ENCODE measurements around the gene STK32B.
"Not testable (repeated sequence)": the region's sequence is repeated elsewhere in the genome, so short reads cannot be mapped to it uniquely, and the experiment has no call there.

Gene STK32B

DNA sequence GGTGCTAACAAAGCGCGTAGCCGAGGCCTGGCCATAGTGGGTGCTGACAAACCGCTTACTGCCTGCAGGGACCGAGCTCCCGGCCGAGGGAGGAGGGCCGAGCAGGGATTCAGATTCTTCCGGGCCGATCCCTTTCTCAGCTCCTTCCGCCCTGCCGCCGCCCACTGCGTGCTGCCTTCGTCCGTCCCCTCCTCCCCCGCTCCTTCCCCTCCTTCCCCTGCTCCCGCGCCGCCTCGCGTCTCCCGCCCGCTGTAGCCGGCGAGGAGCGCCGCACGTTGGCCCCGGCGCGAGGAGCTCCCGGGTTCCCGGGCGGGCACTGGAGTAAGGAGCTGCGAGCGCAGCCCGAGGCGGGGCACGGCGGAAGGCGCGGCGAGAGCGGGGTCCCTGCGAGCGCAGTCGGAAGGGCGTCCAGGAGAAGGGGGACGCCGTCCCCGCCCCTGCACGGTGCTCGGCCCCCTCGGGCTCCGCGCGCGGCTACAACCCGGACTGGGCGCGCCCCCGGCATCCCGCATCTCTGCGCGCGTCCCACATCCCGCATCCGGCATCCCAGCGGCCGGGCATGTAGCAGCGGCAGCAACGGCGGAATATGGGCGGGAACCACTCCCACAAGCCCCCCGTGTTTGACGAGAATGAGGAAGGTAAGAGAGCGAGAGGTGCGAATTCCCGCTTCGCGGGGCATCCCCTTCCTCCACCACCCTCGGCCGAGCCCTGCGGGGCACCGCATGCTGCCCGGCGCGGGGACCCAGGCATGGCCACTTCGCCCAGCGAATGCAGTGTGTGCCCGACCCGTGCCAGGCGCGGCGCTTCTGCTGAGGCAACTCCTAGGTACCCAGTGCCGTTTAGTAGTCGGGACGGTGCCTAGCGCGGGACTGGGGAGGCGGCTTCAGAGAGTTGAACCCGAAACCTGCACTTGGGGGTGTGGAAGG is at the start of gene STK32B:
Gene STK32B (plus strand): TSS at position 203 of the 926 bp plus-strand sequence.
- DNase-seq (ENCODE audit: low spot score) = peak; percentile 81

DNA sequence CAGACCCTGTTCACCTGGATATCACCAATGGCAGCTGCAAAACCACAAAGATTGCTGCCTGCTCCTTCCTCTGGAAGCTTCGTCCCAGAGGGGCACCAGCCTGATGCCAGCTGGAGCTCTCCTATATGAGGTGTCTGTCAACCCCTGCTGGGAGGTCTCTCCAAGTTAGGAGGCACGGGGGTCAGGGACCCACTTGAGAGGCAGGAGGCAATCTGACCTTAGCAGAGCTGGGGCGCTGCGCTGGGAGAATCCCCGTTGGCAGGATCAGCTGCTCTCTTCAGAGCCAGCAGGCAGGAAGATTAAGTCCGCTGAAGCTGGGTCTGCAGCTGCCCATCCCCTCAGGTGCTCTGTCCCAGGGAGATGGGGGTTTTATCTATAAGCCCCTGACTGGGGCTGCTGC is 49.6 kb upstream of the STK32B start:
- not testable (repeated sequence) for DNase-seq (ENCODE audit: low spot score)

DNA sequence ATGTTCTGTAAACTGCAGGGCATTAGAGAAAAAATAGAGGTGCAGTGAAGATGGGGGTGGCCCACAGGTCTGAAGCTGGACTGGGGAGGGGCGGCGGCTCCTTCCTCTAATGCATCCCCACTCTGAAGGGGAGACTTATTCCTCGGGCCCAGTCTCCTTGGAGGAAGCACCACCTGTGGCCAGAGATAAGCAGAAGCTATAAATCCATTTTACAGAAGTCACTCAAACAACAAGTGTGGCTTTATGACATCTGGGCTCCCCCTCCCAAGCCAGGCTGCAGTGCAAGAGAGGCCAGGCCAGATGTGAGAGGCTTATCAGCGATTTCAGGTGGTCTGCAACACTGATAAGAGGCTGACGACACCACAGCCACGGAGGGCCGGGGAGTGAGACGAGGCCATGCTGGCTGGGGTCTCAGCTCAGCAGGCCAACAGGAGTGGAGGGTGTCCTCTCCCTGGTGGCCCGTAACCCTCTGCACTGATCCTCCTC is 47.9 kb upstream of the STK32B start:
- DNase-seq (ENCODE audit: low spot score) = no peak

DNA sequence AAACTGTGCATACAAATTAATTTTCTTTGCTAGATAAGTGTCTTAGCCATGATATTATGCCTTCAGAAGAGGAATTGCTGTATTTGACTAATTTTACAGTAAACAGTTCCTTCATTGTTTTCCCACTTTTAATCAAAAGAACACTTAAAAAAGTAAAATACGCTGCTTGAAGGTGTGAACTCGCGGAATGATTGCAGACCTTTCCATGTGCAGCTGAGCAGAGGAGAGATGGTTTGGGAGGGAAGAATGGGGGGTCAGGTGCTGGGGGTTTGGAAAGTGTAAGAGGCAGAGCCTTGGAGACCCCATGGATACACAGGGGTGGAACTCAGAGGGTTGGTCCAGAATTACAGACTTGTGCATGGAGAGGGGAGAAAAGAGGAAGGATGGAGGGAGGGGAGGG is 47.4 kb upstream of the STK32B start:
- no peak for DNase-seq (ENCODE audit: low spot score)

DNA sequence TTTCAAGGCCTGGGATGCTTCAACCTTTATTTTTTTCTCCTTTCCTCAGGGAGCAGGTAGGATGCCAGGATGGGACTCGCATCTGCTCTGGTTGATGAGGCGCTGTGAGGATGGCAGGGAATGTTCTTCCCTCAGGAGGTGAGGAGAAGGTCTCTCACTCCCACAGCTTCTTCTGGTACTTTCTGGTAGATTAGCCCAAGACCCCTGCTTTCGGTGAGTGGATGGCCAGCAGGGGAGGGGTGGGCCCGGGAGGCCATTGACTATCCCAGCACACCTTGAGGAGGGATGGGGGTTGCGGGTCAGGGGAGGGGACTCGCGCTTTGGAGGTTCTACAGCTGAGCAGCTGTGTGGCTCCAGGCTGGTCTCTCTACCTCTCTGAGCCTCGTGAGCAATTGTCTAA is 46.8 kb upstream of the STK32B start:
- no peak for DNase-seq (ENCODE audit: low spot score)

DNA sequence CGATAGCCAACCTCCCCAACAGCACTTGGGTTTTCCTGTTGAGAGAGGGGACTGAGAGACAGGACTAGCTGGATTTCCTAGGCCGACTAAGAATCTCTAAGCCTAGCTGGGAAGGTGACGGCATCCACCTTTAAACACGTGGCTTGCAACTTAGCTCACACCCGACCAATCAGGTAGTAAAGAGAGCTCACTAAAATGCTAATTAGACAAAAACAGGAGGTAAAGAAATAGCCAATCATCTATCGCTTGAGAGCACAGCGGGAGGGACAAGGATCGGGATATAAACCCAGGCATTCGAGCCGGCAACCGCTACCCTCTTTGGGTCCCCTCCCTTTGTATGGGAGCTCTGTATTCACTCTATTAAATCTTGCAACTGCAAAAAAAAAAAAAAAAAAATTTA is 44.3 kb upstream of the STK32B start:
- not testable (repeated sequence) for DNase-seq (ENCODE audit: low spot score)

DNA sequence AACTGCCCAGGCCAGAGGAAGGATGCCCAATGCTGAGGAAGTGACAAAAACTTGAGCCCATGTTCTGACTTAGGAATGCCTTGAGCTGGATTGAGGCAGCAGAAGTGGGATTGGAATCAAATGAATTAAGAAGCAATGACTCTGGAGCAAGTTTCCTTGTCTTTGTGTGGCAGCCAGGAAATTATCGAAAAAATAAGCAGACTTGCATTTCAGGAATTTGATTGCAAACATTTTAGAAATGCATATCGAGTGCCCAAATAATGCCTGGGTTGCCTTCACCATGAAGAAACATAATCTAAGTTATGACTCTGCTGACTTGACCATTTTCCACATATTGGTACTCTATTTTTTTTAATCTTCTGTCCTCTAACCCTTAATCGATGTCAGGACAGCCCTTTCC is 41.5 kb upstream of the STK32B start:
- DNase-seq (ENCODE audit: low spot score) = no peak

DNA sequence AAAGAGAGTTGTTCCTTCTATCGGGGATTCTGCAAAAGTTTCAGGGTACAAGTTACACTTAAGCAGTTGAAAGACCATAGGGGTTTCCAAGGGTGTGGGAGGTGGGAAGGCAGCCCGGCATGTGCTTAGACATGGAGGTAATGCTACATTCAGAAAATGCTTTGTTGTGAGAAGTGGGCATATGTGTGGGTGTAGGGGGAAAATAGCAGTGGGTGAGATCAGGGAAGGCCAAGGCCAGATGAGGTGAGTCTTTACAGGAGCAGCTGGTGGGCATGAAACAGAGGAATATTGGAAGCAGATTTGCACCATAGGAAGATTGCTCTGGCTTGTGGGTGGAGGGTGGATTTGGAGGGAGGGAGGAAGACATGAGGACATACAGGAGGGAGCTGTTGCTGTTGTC is 40.3 kb upstream of the STK32B start:
- no peak for DNase-seq (ENCODE audit: low spot score)

DNA sequence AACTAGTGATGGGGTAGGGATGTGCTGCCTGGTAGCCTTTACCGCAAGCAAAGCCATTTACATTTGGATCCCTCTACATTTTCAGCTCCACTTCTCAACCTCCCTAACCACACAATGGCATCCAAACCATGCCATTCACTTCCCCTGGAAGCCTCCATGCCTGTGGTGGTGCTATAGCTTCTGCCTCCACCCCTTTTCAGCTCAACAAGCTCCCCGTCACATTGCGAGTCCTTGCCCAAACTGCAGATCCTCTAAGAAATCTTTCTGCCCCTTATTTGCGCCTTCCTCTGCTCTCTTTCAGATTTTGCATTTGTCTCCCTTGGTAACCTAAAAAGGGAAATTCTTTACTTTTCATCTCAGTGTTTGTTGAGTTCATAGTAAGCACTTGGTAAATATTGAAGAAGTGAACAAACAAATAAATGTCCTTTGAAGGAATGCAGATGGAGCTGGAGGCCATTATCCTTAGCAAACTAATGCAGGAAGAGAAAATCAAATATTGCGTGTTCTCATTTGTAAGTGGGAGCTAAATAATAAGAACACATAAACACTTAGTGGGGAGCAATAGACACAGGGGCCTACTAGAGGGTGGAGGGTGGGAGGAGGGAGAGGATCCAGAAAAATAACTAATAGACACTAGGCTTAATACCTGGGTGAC is 38.9 kb upstream of the STK32B start:
- DNase-seq (ENCODE audit: low spot score) = no peak

DNA sequence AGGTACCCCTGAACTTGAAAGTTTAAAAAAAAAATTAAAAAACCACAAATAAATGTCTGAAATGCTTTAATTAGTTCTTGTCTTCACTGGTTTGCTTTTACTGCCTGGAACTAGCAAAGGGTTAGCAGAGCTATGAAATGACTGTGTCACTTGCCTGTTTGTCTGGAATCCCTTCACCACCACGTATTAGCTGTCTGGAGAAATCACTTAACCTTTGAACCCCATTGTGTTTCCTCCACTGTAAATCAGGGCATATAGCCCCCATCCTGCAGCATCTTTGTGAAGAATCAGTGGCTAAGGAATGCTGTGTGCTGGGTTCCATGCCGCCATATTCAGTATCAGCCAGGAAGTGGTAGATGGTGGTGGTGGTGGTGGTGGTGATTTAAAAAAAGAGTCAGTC is 38.3 kb upstream of the STK32B start:
- DNase-seq (ENCODE audit: low spot score) = no peak

DNA sequence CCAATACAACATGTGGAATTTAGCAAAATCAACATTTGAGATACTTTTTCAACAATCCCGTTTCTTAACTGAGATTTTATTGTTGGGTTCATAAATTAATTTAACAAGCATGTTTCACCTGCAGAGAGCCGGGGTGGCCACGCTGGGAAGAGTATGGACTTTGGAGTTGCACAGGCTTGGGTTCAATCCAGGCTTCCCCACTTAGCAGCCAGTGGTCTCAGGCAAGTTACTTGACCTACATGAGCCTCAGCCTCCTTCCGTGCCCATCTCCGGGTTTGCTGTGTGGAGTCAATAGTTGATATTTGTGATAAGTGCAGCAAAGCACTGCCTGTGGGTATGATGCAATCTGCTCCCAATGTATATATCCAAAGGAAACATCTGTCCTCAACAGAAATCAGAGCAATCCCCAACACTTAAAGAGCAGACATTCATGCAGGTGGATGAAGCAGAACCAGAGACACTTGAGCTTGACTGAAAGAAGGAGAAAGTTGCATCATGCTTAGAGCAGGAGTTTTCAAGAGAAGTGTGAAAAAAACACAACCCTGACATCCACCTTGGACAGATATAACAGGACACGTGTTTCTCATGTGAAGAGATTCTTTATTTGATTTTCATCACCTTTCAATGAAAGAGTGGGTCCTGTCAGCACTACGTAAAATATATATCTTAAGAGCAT is 37.1 kb upstream of the STK32B start:
- DNase-seq (ENCODE audit: low spot score) = no peak

DNA sequence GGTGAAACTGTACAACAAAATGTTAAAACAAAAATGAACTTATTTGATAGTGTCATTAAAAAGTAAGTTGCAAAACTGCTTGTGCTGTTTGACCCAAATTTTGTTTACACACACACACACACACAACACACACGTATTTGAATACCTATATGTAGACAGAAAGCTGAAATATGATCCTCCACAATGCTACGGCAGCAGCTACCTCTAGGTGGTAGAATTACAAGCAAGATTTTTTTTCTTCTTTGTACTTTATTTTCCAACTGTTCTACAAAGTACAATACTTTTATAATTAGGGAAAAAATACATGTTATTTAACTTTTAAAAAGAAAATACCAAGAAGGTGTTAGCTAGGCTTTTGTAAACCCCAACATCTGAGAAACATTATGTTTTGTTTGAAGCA is 33.2 kb upstream of the STK32B start:
- DNase-seq (ENCODE audit: low spot score) = no peak

DNA sequence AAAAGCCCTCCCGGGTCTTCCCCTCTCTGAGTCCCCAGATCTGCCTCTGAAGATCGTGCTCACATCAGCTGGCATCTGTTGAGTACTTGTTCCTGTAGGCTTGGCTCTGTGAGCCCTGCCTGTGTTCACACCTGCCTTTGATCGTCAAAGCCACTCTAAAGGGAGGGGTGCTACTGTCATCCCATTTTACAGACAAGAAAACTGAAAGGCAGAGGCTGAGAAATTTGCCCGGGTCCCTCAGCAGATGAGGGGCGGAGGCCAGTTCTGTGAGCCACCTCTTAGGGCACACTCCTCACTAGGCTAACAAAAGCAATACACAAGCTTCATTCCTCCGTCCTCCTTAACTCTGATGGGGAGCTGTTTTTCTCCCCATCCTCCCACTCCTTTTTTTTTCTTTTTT is 32.7 kb upstream of the STK32B start:
- no peak for DNase-seq (ENCODE audit: low spot score)

DNA sequence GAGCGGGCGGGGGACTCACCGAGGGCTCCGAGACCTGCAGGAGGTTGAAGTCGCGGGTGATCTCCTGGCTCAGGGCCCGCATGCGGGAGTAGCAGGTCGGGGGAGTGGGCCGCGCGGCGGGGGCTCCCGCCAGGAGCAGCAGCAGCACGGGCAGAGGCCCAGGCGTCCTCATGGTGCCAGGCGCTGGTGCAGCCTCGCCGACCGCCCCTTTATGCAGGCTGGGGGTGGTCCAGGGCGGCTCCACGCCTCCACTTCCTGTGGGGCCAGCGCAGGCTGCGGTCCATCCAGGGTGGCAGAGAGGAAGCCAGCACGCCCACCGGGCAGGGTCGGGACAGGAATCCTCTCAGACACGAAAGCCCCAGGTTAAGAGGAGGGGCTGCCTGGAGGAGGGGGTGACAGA is 32.0 kb upstream of the STK32B start, which contains the start of gene CYTL1:
Gene CYTL1 (minus strand): TSS at position 185 of the 400 bp plus-strand sequence. CDS start 13 bp downstream, at position 172.
- no peak for DNase-seq (ENCODE audit: low spot score)

DNA sequence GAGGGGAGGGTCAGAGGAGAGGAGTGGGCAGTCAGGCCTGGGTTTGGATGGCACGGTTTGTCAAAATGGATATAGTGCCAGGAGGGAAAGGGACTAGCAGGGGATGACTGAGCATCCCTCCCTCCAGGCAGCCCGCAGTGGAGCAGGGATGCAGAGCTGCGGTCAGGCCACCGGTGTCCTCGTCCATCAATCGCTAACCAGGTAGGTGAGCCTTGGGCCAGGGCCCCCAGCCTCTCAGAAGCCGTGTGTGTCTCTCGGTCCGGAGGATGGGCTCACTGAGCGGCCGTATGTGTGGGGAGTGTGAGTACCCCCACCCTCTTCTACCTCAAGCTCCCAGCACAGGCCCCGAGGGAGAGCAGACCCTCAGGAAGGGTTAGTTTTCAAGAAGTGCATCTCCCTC is 31.5 kb upstream of the STK32B start:
- DNase-seq (ENCODE audit: low spot score) = no peak

DNA sequence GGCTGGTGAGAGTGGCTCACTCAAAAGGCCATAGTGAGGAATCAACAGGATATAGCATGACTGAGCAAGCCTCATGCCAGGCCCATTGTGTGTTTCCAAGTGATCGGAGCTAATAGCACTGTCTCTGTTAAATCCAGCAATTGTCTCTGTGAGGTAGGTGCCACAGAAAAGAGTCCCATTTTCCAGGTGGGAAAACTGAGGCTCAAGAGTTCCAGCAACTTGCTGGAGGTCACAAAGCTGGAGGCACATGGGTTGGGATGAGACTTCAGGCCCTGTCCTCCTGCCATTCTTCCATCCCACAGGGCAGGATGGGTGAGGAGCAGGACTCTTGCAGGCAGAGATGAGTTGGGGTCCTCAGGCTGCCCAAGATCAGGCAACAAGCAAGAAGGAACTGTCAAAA is 30.9 kb upstream of the STK32B start:
- no peak for DNase-seq (ENCODE audit: low spot score)

DNA sequence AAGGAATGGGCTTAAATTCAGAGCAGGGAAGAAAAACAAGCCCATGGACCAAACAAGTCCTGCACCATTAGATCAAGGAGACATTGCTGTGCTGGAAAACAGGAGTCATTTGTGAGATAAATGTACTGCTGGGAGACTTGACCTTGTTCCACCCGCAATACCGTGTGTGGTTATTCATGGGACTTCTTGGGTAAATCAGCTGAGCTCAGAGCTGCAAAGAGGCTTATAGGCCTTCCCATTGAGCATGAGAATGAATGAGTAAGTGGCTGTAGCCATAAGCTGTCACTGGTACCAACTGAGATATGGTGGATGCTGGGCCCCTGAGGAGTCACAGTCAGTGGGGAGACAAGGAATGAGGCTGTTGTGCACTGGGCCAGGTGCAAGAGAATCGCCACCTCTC is 29.7 kb upstream of the STK32B start:
- no peak for DNase-seq (ENCODE audit: low spot score)

DNA sequence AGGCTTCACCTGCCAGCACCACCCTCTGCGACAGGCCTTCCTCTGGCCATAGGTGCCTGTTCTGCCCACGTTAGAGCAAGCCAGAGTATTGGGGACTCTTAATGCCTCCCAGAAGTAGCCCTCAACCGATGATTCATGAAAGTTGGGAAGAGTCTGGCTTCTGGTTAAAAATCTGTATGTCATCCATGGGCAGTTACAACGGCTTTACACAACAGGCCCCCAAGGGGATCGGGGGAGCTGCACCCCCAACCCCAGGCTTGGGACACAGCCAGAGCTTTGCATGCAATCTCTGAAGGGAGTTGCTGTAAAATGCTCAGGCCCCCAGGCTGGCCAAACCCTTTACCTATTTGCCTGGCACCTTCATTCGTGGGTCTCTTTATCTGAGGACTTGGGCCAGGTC is 26.6 kb upstream of the STK32B start:
- no peak for DNase-seq (ENCODE audit: low spot score)

DNA sequence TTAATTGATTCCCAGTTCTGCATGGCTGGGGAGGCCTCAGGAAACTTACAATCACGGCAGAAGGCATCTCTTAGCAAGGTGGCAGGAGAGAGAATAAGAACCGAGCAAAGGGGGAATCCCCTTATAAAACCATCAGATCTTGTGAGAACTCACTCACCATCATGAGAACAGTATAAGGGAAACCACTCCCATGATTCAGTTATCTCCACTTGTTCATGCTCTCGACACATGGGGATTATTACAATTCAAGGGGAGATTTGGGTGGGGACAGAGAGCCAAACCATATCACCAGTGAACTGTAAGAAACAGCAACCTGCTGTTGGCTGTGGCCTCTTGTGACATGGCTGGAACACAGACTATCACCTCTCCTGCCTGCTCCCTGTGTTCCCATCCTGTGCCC is 24.9 kb upstream of the STK32B start:
- DNase-seq (ENCODE audit: low spot score) = no peak

DNA sequence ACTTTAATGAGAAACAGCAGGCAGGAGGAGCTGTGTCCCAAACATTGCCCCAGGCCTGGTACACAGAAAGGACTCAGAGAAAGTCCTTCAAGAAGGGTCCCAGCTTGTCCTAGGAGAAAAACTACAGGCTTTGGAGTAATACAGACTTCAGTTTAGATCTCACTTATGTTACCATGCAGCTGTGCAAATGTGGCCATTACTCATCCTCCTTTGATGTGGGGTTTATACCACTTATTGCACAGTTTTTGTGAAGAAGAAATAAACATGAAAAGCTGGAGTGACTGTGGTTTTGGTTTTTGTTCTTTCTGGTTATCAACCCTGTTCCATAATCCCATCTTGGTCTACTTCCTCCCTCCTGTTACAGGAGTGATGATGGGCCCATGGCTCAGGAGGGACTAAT is 23.9 kb upstream of the STK32B start:
- DNase-seq (ENCODE audit: low spot score) = no peak

DNA sequence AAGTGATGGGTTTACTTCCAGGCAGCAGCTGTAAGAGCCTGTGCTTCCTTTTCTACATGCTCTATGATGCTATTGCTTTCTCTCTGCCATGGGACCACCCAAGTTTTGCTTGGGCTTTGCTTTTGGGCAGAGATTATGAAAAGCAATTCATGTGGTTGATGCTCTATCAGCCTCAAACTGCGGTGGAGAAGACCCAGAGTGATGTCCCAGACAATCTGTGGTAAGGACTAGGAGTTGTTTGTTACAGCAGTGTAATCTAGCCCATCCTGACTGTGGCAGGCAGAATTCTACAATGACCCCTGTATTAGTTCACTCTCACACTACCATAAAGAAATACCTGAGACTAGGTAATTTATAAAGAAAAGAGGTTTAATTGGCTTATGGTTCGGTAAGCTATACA is 22.8 kb upstream of the STK32B start:
- no peak for DNase-seq (ENCODE audit: low spot score)

DNA sequence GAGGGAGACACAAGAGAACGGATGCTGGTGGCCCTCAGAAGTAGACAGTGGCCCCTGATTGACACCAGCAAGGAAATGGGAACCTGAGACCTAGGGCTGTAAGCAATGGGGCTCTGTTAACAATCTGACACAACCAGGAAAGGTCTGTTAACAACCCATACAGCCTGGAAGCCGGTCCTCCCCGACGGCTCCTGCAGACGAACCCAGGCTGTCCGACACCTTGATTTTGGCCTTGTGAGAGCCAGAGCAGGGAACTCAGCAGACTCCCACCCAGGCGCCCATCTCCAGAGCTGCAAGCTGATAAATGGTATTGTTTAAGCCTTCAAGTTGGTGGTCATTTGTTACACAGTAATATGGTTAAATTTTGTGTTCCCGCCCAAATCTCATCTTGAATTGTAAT is 21.8 kb upstream of the STK32B start:
- no peak for DNase-seq (ENCODE audit: low spot score)

DNA sequence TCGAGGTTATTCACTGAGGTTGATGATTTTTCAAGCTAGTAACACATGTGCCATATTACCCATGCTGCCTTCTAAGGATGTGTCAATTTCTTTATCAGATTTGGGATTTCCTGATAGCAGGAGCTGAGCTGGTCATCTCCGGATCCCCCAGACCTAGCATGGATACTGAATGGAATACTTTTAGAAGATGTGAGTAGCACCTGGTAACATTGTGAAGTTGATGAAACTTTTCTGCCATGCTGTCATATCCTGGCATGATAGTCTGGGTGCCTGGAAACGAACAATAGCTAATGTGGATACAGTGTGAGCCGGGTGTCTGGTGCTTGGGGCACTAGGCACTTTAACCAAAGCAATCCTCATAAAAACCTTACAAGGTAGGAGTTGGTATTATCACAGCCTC is 21.1 kb upstream of the STK32B start:
- DNase-seq (ENCODE audit: low spot score) = no peak
